HG03565 (cell line): ENCODE data around the gene NEK2.
"Not testable (repeated sequence)": the region's sequence is repeated elsewhere in the genome, so short reads cannot be mapped to it uniquely, and the experiment has no call there.

ENCODE experiments used
- ATAC-seq: cut with Tn5 transposase; IDR thresholded peaks from one replicate; pipeline ENCODE4 v1.9.1; 2021; ENCODE audit warnings: mild to moderate bottlenecking, moderate library complexity; ENCODE audit not compliant: unreplicated experiment

NEK2 gene

GRCh38 chr1:211652371-211652770, 23.1 kb downstream of the NEK2 start:
- no peak for ATAC-seq

- no peak for ATAC-seq
Observed at GRCh38 chr1:211650904-211651303, 24.5 kb downstream of the NEK2 start.

- no peak for ATAC-seq
Observed at GRCh38 chr1:211648980-211649934, 26.2 kb downstream of the NEK2 start.

GRCh38 chr1:211648336-211648735, 27.1 kb downstream of the NEK2 start:
- no peak for ATAC-seq

- ATAC-seq: no peak
Observed at GRCh38 chr1:211647711-211648121, 27.7 kb downstream of the NEK2 start.

GRCh38 chr1:211646566-211646965, 28.9 kb downstream of the NEK2 start:
- no peak for ATAC-seq

- not testable (repeated sequence) for ATAC-seq
Observed at GRCh38 chr1:211645601-211646000, 29.8 kb downstream of the NEK2 start.

- ATAC-seq: no peak
Observed at GRCh38 chr1:211644653-211645052, 30.8 kb downstream of the NEK2 start.

GRCh38 chr1:211643324-211644212, 31.9 kb downstream of the NEK2 start:
- no peak for ATAC-seq

- ATAC-seq: no peak
Observed at GRCh38 chr1:211642870-211643269, 32.6 kb downstream of the NEK2 start.

- no peak for ATAC-seq
Observed at GRCh38 chr1:211641942-211642341, 33.5 kb downstream of the NEK2 start.

- ATAC-seq: no peak
Observed at GRCh38 chr1:211641044-211641800, 34.2 kb downstream of the NEK2 start.

- ATAC-seq: no peak
Observed at GRCh38 chr1:211640301-211640630, 35.2 kb downstream of the NEK2 start.

- ATAC-seq: no peak
Observed at GRCh38 chr1:211639475-211640300, 35.7 kb downstream of the NEK2 start.

GRCh38 chr1:211638689-211639101, 36.7 kb downstream of the NEK2 start:
- no peak for ATAC-seq

- ATAC-seq: no peak
Observed at GRCh38 chr1:211638246-211638645, 37.2 kb downstream of the NEK2 start.

GRCh38 chr1:211637066-211637465, 38.4 kb downstream of the NEK2 start:
- ATAC-seq: no peak

- ATAC-seq: not testable (repeated sequence)
Observed at GRCh38 chr1:211636575-211637029, 38.8 kb downstream of the NEK2 start.

- no peak for ATAC-seq
Observed at GRCh38 chr1:211635597-211636205, 39.7 kb downstream of the NEK2 start.

GRCh38 chr1:211634931-211635330, 40.5 kb downstream of the NEK2 start:
- no peak for ATAC-seq
